T-helper 2 cell treated with Interferon-gamma antibody and Interleukin-4, amounts not matched to agents 100 ng/mL and 5 ng/mL, for 36 hours (primary cell): ENCODE measurements around the gene SNX15. TPM values are rescaled to one million over a fixed set of nuclear protein-coding genes. Genes with fewer than 3 reads are reported as not detected.
"Not testable (repeated sequence)": the region's sequence is repeated elsewhere in the genome, so short reads cannot be mapped to it uniquely, and the experiment has no call there.

ENCODE experiments used
- intact Hi-C: fragments of 100-400 bp; cut with micrococcal nuclease; formaldehyde crosslinking; loops from one replicate; pipeline ENCODE4 v1.15.1; 2023
- total RNA-seq: library from RNA; stranded (reverse); gene quantifications from 2 replicates; pipeline ENCODE4 v1.2.3, GENCODE V29; 2022

Gene SNX15
- total RNA-seq, 1 donor from 2014 or later, result 27.7 TPM

DNA sequence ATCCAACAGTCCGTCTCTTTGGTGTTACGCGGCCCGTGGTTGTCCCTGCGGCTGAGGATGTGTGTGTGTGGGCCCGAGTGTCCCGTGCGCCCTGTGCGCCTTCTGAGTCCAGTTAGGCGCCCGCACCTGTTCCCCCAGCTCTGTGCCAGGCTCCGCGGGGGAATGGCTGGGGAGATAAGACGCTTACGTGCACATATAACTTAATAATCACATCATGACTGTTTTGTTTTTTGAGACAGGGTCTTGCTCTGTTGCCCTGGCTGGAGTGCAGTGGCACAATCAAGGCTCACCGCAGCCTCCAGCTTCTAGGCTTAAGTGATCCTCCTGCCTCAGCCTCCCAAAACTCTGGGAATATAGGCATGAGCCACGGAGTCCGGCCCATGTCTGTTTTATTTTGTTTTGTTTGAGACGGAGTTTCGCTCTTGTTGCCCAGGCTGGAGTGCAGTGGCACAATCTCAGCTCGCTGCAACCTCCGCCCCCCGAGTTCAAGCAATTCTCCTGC, 12.5 kb upstream of the SNX15 start:
- intact Hi-C loops, result loop anchor here (1.0 to 10.0 kb wide), 4 partner anchors 13 to 240 kb away; partner anchors contain the start of genes PPP2R5B, SF1 and SNX15

DNA sequence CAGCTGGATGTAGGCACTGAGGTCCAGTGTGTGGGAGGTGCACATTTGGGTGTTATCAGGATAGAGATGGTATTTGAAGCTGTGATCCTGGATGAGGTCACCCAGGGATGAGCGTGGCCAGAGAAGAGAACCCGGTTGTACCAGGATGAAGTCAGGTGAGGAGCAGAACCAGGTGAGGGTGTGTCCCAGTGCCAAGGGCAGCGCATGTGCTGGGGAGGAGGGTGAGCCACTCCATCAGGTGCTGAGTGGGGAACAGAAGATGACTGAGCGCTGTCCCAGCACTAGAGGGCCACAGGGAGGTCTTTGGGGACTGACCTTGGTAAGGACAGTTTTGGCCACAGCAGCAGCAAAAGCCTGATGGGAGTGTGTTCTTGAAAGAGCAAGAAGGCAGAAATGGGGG, 10.5 kb upstream of the SNX15 start:
- intact Hi-C loops, result loop anchor here (10.0 kb wide), 1 partner anchor 242 kb away; the partner anchor contains the start of gene SF1

DNA sequence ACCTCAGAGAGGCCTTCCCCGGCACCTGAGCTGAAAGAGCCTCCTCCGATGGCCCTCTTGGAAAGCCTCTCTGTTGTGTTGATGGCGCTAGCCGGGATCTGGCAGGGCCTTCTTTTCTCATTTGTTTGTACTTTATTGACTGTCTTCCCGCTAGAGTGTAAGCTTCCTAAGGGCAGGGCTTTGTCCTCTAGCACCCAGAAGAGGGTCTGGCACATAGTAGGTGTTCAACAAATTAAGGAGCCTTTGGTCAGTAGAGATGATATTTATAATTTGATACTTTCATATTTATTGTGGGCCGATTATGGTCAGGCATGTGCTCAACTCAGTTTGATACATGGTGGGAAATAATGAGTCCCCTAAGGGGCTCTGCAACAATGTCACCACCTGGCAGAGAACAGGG, 9.3 kb upstream of the SNX15 start:
- intact Hi-C loops, result loop anchor here (10.0 kb wide), 1 partner anchor 243 kb away; the partner anchor contains the start of gene SF1

DNA sequence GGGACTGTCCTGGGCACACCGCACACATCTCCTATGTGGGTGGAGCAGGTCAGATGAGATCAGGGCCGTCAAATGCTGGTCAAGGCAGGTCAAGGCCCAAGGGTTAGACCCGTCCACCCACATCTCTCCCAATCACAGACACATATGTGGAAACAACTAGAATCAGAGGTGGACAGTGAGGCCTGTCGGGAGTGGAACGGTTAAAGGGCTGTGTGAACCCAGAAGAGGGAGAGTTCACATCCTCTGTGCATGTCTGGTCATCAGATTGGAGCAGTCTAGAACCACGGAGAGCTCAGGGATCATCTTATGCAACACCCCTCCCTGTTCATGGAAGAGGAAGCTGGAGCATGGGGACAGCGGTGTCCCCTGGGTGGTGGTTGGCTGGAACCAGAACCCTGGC, 7.4 kb upstream of the SNX15 start:
- intact Hi-C loops, result loop anchor here (10.0 kb wide), 1 partner anchor 245 kb away; the partner anchor contains the start of gene SF1

DNA sequence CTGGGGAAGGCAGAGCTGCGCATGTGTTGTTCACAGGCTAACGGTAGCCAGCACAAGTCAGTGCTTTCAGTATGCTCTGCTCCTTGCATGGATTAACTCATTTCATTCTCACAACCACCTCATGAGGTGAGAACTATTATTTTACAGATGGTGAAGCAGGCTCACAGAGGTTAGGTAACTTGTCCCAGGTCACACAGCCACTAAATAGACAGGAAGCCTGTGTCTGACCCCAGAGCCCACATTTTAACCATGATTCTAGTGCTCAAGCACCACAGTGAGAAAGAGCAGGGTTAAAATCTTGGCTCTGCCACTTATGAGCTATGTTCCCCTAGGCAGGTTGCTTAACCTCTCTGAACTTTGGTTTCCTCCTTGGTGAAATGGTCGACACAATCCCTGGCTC, 6.2 kb upstream of the SNX15 start:
- intact Hi-C loops, result no loop called here

DNA sequence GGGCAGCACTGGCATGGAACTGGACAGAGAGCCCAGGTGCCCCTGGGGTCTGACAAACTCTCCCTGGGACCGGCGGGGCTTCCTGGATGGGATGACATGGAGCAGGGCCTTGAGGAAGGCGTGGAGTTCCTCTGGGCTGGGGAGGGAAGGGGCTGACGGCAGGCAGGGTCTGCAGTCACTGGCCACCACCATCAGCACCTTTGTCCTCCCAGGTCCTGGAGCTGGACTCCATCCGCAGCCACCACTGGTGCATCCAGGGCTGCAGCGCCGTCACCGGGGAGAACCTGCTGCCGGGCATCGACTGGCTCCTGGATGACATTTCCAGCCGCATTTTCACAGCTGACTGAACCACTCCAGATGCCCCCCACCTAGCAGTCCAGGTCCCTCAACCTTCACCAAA, 5.7 kb upstream of the SNX15 start:
- intact Hi-C loops, result no loop called here

DNA sequence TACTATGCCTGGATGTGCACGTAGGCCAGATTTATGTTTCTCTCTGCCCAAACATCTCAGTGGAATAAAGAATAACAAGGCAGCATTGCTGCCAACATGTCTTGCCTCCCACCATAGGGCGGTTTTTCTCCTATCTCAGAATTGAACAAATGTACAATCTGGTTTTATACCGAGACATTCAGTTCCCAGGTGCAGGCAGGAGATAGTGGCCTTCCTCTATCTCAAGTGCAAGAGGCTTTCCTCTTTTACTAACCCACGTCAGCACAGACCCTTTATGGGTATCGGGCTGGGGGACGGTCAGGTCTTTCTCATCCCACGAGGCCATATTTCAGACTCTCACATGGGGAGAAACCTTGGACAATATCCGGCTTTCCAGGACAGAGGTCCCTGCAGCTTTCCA, 3.7 kb upstream of the SNX15 start:
- intact Hi-C loops, result not testable (repeated sequence)

DNA sequence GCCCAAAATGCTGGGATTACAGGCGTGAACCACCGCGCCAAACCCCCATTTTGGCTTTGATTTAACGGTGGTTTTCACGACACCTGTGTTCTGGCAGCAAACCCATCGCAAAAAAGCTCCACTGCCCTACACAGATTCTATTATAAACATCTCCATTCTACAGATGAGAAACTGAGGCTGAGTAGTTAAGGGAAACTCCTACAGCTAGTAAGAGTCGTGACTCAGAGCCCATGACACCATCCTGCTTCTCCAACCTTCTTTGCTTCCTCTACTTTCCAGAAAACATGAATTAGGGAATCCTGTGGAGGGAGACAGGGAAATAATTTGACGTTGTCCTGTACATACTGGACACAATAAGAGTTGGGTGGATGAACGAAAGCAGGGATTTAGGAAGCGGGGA, 429 bp upstream of the SNX15 start:
- intact Hi-C loops, result loop anchor here (1.0 kb wide), 7 partner anchors 13 to 110 kb away; partner anchors contain the start of genes ARL2, ATG2A, CDCA5 and PPP2R5B

DNA sequence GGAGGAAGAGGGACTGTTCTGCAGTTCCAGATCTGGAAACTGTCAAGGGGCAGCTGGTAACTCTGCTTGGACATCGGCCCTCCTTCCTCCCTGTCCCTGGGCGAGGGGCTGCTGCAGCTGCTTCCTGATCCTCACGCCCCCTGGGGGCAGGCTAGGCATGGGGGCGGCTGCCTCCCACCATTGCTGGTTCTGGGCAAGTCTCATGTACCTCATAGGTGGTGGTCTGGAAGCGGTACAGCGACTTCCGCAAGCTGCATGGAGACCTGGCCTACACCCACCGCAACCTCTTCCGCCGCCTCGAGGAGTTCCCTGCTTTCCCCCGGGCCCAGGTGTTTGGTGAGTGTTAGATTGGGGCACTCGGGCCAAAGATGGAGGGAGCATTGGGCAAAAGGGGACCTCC, 5.0 kb downstream of the SNX15 start:
- intact Hi-C loops, result no loop called here

DNA sequence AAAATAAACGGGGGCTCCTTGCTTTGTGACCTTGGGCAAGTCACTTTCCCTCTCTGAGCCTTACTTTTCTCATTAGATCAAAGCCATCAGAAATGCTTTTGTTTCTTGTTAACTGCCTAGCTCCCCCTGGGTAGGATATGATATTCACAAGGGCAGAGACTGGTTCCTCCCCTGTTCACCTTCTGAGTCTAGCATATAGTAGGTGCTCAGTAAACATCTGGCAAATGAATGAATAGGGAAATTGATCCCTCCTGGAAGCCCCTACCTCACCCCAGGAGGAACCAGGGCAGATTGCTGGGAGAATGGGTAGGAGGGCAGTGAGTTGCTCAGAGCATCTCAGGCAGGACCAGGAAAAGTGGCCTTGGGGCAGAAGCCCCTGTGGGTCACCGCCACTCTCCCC, 7.2 kb downstream of the SNX15 start:
- intact Hi-C loops, result no loop called here

DNA sequence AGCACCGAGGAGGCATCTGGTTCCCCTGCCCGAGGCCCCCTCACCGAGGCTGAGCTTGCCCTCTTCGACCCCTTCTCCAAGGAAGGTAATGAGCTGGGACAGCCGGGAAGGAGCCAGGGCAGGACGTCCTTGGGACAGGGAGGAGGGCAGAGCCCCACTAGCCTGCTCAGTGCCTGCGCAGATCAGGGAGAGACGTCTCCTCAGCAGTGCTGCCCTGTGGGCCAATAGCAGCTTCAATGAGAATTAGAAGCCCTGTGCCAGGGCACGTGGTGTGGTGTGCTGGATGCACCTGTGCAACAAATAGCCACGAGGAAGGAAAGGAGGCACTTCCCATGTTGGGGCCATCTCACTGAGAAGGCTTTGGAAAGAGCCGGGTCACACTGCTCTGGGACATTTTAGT, 8.3 kb downstream of the SNX15 start:
- intact Hi-C loops, result no loop called here

DNA sequence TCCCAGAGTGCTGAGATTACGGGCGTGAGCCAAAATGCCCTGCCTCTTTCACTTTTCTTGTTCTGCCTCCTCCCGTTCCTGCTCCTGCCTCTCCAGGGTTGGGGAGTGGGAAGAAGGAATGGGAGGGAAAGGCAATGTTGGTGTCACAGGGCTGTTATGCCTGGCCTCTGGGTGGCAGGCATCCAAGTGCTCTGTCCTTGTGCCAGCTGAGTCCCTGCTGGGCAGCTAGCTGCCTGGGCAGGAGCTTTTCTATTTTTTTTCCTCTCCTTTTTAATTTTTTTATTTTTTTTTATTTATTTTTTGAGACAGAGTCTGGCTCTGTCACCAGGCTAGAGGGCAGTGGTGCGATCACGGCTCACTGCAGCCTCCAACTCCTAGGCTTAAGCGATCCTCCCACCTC, 9.7 kb downstream of the SNX15 start:
- intact Hi-C loops, result no loop called here

DNA sequence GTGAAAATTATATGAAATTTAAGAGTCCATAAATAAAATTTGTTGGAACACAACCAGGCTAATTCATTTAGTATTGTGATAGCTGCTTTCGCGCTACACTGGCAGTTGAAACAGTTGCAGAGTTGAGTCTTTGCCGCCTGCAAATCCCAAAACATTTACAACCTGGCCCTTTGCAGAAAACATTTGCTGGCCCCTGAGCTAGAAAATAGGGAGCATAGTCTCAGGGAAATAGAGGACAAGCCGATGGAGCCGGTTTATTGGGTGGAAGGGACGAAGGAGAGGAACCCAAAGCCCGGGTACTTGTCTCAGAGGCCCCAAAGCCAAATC, 13.2 kb downstream of the SNX15 start:
- intact Hi-C loops, result loop anchor here (1.0 kb wide), 2 partner anchors 13 to 77 kb away; partner anchors contain the start of genes SNX15 and ZNHIT2

DNA sequence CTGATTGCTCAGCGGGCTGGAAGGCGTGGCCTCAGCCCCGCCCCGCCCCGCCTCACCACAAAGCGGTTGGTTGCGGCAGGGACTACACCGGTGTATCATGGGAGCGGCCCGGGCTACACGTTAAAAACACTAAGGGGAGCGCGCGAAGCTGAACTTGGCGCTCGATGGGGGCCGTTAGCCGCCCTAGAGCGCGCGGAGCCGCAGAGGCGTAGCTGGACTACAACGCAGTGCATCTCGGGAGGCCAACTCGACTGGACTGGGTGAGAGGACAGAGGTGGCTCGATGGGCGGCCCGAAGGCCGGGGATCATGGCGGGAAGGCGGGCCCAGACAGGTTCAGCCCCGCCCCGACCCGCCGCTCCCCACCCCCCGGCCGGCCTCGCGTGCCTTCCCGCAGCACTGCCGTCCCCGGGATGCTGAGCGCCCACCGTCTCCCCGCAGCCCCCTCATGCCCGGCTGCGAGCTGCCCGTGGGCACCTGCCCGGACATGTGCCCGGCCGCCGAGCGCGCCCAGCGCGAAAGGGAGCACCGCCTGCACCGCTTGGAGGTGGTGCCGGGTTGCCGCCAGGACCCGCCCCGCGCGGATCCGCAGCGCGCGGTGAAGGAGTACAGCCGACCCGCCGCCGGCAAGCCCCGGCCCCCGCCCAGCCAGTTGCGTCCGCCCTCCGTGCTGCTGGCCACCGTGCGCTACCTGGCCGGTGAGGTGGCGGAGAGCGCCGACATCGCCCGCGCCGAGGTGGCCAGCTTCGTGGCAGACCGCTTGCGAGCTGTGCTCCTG, 13.8 kb downstream of the SNX15 start, which contains the start of gene SAC3D1:
Gene SAC3D1, plus strand, starts transcription at position 364 of the 776 bp plus-strand sequence. Its CDS starts 83 bp downstream, at position 447.
- intact Hi-C loops, result loop anchor here (1.0 kb wide), 5 partner anchors 14 to 124 kb away; partner anchors contain the start of genes ATG2A, CDCA5, SNX15 and ZFPL1

DNA sequence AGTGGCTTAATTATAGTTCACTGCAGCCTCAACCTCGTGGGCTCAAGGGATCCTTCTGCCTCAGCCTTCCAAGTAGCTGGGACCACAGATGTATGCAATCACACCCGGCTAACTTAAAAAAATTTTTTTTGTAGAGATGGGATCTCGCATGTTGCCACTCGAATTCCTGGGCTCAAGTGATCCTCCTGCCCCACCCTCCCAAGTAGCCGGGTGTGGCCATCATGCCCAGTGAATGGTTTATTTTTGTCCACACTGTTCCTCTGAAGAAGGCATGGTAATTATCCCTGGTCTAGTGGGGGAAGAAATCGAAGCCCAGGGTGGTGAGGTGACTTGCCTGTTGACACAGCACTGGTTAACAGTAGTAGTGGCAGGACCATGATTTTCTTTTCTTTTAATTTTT, 15.7 kb downstream of the SNX15 start:
- intact Hi-C loops, result no loop called here

DNA sequence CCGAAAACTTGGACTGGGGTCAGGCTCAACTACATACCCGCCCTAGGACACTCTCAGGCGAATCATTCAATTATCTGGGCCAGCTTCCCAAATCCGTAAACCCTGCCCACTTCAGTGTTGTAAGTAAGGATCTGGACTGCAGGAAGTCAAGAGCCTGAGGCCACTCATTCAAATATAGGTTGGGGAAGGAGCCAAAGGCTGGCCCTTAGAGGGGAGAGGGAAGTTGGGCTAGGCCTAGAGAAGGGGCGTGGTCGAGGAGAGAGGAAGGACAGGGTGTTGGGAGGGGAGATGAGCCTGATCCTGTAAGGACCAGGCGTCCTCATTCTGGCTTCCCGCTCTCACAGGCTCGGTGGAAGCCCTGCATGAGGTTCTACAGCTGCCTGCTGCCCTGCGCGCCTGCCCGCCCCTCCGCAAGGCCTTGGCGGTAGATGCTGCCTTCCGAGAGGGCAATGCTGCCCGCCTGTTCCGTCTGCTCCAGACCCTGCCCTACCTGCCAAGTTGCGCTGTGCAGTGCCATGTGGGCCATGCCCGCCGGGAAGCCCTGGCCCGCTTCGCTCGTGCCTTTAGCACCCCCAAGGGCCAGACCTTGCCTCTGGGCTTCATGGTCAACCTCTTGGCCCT, 16.8 kb downstream of the SNX15 start:
- intact Hi-C loops, result no loop called here

DNA sequence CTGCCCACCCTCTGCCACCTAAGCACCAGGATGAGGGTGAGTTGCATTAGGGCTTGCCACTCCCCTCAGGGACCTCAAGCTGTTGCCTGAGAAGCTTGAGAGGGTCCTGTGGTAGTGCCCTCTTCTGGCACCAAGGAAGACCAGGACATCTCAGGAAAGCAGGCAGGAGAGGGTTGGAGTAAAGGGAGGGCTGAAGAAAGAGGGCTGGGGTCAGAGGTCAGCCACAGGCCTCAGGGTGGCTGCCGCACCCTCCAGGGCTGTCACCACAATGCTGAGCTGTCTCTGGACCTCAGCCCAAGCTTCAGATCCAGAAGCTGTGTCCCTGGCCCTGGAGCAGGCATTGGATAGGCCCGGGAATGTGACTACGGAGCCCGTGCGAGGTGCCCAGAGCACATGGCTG, 17.8 kb downstream of the SNX15 start:
- intact Hi-C loops, result no loop called here

DNA sequence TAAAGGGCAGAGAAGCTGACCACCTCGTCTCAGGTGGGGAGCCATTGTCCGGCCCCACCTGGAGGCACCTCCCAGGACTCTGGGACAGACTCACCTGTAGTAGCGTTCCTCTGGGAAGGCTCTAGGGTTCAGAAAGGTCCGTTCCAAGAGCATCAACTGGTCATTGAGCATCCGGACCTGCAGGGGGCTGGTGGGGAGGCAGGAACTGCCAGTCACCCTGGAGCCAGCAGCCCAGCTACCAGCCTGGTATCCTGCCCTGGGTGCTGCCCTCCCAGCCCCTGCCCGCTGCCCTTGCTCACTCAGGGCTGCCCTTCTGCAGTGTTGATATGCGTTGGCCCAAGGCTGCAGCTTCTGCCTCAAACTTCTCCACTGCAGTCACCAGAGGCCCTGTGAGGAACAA, 18.5 kb downstream of the SNX15 start:
- intact Hi-C loops, result no loop called here

DNA sequence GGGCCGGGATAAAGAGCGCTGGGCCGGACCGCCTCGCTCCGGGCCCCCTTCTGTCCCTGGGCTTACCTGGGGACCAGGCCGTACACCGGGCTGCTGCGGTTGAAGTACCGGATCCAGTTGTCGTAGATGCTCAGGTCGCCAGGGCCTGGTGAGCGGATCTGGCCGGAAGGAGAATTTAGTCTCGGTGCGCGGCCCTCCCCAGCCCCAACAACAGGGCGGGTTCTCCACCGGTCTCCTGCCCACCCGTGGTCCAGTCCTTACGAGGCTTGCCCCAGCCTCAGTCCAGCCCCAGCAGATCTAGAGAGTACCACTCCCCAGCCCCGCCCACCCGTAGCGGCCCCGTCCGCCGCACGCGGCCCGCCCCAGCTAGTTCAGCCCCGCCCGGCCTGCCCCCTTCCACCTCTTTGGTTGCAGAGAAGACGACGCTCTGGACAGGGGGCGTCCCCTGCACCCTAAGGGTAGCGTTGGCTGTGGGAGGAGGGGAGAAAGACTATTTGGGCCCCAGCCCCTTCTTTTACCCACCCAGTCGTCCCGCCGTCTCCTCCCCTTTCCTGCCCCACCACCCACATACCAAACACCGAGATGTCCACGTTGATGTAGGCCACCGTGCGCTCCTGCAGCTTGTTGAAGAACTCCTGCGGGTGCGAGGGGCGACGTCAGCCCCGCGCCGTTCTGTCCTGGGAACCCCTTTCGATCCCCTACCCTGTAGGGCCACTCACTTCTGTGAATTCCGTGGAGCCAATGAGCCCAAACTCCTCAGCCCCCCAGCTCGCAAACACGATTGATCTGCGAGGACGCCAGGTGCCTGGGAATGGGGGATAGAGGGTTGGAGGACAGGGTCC, 20.6 kb downstream of the SNX15 start:
- intact Hi-C loops, result no loop called here

DNA sequence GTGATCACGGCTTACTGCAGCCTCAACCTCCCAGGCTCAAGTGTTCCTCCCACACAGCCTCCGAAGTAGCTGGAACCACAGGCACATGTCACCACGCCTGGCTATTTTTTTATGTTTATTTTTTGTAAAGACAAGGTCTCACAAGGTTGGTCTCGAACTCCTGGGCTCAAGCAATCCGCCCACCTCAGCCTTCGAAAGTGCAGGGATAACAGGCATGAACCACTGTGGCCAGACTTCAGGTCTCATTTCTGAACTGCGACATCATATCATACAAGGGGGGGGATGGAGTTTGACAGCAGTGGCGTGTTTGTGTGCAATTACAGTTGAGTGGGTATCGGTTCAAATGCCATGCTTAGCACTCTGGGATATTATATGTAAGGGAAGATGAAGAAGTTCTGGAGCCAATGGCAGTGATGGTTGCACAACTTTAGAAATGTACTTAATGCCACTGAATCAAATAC, 24.2 kb downstream of the SNX15 start:
- intact Hi-C loops, result no loop called here

DNA sequence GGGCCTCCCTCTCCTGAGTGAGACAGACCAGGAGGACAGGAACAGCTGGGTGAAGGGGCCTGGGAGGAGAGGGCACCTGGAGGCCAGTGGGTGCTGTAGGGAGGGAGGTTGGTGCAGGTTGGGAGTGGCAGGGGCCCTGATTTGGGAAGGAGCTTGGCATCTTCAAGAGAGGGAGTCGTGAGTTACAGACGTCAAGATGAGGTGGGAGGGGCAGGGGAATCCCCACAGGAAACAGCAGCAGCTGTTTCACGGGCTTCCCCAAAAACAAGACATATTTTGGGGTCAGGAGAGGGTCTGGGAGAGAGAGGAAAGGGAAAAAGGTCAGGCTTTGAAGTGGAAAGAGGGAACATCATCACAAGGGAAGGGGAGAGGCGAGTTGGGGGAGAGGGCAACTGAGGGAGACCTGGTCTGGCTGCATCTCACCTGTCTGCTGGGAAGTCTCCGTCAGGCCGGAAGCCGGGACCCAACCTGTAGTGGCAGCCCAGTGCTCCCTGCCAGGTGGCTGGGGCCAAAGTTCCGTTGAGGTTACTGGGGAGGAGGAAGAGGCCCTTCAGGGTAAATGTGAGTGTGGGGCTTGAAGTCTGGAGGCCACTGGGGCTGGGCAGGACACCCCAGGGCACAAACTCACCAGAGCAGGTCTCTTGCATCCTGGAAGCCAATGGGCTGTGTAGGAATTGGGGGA, 26.7 kb downstream of the SNX15 start:
- intact Hi-C loops, result no loop called here
